Measurements from ENCODE around the gene CUBN. TPM values are rescaled to one million over a fixed set of nuclear protein-coding genes. Genes with fewer than 3 reads are reported as not detected.

CUBN gene
- total and polyA plus RNA-seq, 9 of the 15 experiments (the other 6 are each of a cell fraction or from before 2014, with no cell fraction given) = 0.04 to 0.33 (median 0.09) TPM

DNA sequence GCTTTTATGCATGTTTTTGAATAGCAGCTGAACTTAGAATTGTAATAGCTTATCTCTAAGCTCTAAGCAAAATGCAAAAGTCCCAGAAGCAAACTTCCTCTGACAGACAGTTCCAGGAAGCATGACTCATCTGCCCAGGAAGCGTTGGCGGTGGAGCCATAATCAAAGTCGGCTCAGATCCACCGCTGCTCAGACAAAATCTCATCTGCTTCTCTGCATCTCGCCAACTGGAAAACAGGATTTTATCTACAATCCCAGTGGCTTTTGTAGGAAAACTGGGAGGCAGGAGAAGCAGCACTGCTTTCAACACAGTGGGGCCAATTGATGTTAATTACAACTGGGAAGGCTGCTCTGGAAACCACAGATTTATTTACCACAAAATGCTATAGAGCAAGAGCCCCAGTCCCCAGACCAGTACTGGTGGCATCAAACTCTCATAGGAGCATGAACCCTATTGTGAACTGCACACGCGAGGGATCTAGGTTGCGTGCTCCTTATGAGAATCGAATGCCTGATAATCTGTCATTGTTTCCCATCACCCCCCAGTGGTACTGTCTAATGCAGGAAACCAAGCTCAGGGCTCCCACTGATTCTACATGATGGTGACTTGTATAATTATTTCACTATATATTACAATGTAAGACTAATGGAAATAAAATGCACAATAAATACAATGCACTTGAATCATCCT lies 99.9 kb downstream of the CUBN start (continued):
- TF ChIP-seq NR2C2 (CRISPR knock-in tag; IDR thresholded peaks at IDR 0.05) = no peak
- no peak for TF ChIP-seq NR2C2 (tag; IDR thresholded peaks at IDR 0.05)
- TF ChIP-seq KAT8 (IDR thresholded peaks at IDR 0.05; ENCODE audit: low read depth) = no peak
- no peak for TF ChIP-seq BRF1 (IDR thresholded peaks at IDR 0.05; ENCODE audit: borderline replicate concordance, extremely low read depth, insufficient read length)
- no peak; the same call in 1 of the 2 replicates for TF ChIP-seq NBN (IDR thresholded peaks at IDR 0.05; ENCODE audit: low read depth)
- TF ChIP-seq ZNF253 (CRISPR knock-in tag; conservative IDR thresholded peaks at IDR 0.05) = no peak
- TF ChIP-seq RCOR1 (IDR thresholded peaks at IDR 0.05; ENCODE audit: borderline replicate concordance in 1 of 2, low read depth in 2 of 2, low read length in 2 of 2) = peak; percentile 55 to 99; a peak in 3 of 4 replicates
- no peak for TF ChIP-seq RHOXF2B (CRISPR knock-in tag; conservative IDR thresholded peaks at IDR 0.05)
- TF ChIP-seq, protein P1, sequence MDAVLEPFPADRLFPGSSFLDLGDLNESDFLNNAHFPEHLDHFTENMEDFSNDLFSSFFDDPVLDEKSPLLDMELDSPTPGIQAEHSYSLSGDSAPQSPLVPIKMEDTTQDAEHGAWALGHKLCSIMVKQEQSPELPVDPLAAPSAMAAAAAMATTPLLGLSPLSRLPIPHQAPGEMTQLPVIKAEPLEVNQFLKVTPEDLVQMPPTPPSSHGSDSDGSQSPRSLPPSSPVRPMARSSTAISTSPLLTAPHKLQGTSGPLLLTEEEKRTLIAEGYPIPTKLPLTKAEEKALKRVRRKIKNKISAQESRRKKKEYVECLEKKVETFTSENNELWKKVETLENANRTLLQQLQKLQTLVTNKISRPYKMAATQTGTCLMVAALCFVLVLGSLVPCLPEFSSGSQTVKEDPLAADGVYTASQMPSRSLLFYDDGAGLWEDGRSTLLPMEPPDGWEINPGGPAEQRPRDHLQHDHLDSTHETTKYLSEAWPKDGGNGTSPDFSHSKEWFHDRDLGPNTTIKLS (IDR thresholded peaks at IDR 0.05; ENCODE audit: borderline replicate concordance, low read depth) = no peak; the same call in 1 of the 2 replicates
- TF ChIP-seq ZNF224 (CRISPR knock-in tag; IDR thresholded peaks at IDR 0.05) = no peak
- no peak for TF ChIP-seq ZNF75A (CRISPR knock-in tag; IDR thresholded peaks at IDR 0.05)
- no peak for TF ChIP-seq MTA1 (IDR thresholded peaks at IDR 0.05; ENCODE audit: borderline replicate concordance)
- TF ChIP-seq HNRNPL (IDR thresholded peaks at IDR 0.05; ENCODE audit: low read depth, low read length) = no peak
- no peak for TF ChIP-seq NCOA4 (IDR thresholded peaks at IDR 0.05; ENCODE audit: partially characterized antibody)
- TF ChIP-seq GTF2F1 (IDR thresholded peaks at IDR 0.05; ENCODE audit: low read depth, low read length) = no peak
- peak in 1 of 2 experiments; percentile 31 for TF ChIP-seq AFF1 (IDR thresholded peaks at IDR 0.05; ENCODE audit: low read depth in 1 of 2, partially characterized antibody in 2 of 2)
- no peak for TF ChIP-seq ZNF699 (CRISPR knock-in tag; IDR thresholded peaks at IDR 0.05; ENCODE audit: insufficient replicate concordance)
- TF ChIP-seq POLR2A (conservative IDR thresholded peaks at IDR 0.05) = 0 out of 2 replicates have a peak, but pooled peaks have one; percentile 32
- TF ChIP-seq PHB (CRISPR knock-in tag; IDR thresholded peaks at IDR 0.05) = no peak
- TF ChIP-seq ILK (tag; IDR thresholded peaks at IDR 0.05; ENCODE audit: borderline replicate concordance, low read depth) = no peak
- no peak for TF ChIP-seq L3MBTL2 (IDR thresholded peaks at IDR 0.05)
- TF ChIP-seq KHSRP (IDR thresholded peaks at IDR 0.05) = no peak
- no peak for TF ChIP-seq ZNF766 (CRISPR knock-in tag; conservative IDR thresholded peaks at IDR 0.05)
- TF ChIP-seq ZNF347 (CRISPR knock-in tag; IDR thresholded peaks at IDR 0.05; ENCODE audit: low read depth) = no peak

Measured in K562 (cell line).